ENCODE results near the gene THOC6. TPM values are rescaled to one million over a fixed set of nuclear protein-coding genes. Genes with fewer than 3 reads are reported as not detected.

The THOC6 gene
- total RNA-seq, 1 experiment from 2014 or later = 68.2 TPM

GRCh38 chr16:3073448-3073847, 49.6 kb downstream of the THOC6 start:
- WGBS (ENCODE audit: extremely low coverage, insufficient read length, low lambda C conversion rate) = no CpG with 5 or more reads among the region's 7 CpGs
- no peaks in the 10 kb centered on the region for H4K20me1 ChIP-seq (ENCODE audit: control insufficient read depth, insufficient read depth, insufficient read length)
- H4K5ac ChIP-seq (ENCODE audit: insufficient read length, low read depth, low read length) = no peak overlapping the region
- TF ChIP-seq CTCF (conservative IDR thresholded peaks at IDR 0.05) = no peak
- H2AFZ ChIP-seq (ENCODE audit: low read length) = no peak overlapping the region
- H4K8ac ChIP-seq (replicated peaks; ENCODE audit: insufficient read length, low read depth, low read length) = no peak overlapping the region
- H3K56ac ChIP-seq (ENCODE audit: insufficient read length, low read depth, low read length) = no peak overlapping the region
- Mint-ChIP-seq H3K36me3 (ENCODE audit: insufficient read depth in 1 of 3, low read depth in 3 of 3) (peaks cover 0 to 8% (median 0%) of the 10 kb centered on the region in 3 experiments; a peak in 3 of 7 replicates), H3K9me3 (no peaks in the 10 kb centered on the region), H3K27ac (no peak overlapping the region), H3K4me3 (no peak overlapping the region), H3K4me1 (peaks cover 23 to 31% of the 10 kb centered on the region in 2 experiments), H3K27me3 (ENCODE audit: low read depth) (peaks cover 17% of the 10 kb centered on the region)
- no peaks in the 10 kb centered on the region for H3K79me2 ChIP-seq (ENCODE audit: insufficient read depth, low read length)
- no peak overlapping the region for H3K9ac ChIP-seq (ENCODE audit: extremely low read depth, insufficient read length, low read length)
- H3T11ph ChIP-seq (ENCODE audit: low read length) = no peak overlapping the region
- H3K27ac ChIP-seq (ENCODE audit: insufficient read length, low read depth, low read length) = no peak overlapping the region
- no peak for DNase-seq
- H2BK5ac ChIP-seq (ENCODE audit: insufficient read length, low read length) = no peak overlapping the region
- H2BK20ac ChIP-seq (ENCODE audit: low read depth, low read length, poor library complexity, severe bottlenecking) = no peak overlapping the region
- H3K14ac ChIP-seq (ENCODE audit: insufficient read depth, low read length) = no peak overlapping the region
- no peak overlapping the region for H3K4me2 ChIP-seq (ENCODE audit: insufficient read depth, insufficient read length, low read length)
- H3K9me3 ChIP-seq (ENCODE audit: control insufficient read depth, low read depth, low read length) = no peaks in the 10 kb centered on the region
- no peak overlapping the region for H2BK15ac ChIP-seq (ENCODE audit: low read depth, low read length)
- no peaks in the 10 kb centered on the region for H3K79me1 ChIP-seq (ENCODE audit: insufficient read depth, low read depth, low read length, poor library complexity, severe bottlenecking)
- H4K91ac ChIP-seq (ENCODE audit: insufficient read length, low read depth, low read length) = no peak overlapping the region
- no peak overlapping the region for H2AK5ac ChIP-seq (ENCODE audit: insufficient read length, low read length)
- H3K23ac ChIP-seq (ENCODE audit: insufficient read length, low read depth, low read length) = no peak overlapping the region
- no peak overlapping the region for H3K4ac ChIP-seq (ENCODE audit: low read depth, low read length)
- no peak overlapping the region for H2BK12ac ChIP-seq (ENCODE audit: insufficient read length, low read depth, low read length)
- no peaks in the 10 kb centered on the region for H3K23me2 ChIP-seq (ENCODE audit: insufficient read length, low read depth, low read length, poor library complexity, severe bottlenecking)
- no peaks in the 10 kb centered on the region; the same call in 1 of the 2 replicates for H3K4me1 ChIP-seq (ENCODE audit: insufficient read depth, low read length)
- no peak overlapping the region for H3K18ac ChIP-seq (ENCODE audit: insufficient read length, low read depth, low read length)
- H3K27me3 ChIP-seq (ENCODE audit: insufficient read depth, low read length) = no peaks in the 10 kb centered on the region
- no peak overlapping the region for H2BK120ac ChIP-seq (ENCODE audit: low read depth, low read length, poor library complexity, severe bottlenecking)

All from H9 (cell line).